Caco-2 (cell line): ENCODE results near the gene SCAF11. TPM values are rescaled to one million over a fixed set of nuclear protein-coding genes. Genes with fewer than 3 reads are reported as not detected.
A peak's percentile ranks its signal among the peaks of the same experiment; 100 is the strongest.

Source experiments
- BruUV-seq: library from RNA; stranded (reverse); fragments of 400-500 nt; replicated peaks from 2 replicates; lab custom pipeline; 2021; lab: Mats Ljungman, UMichigan
- CTCF ChIA-PET: fragments of 300-600 bp; sonication (Branson Sonifier 250); formaldehyde crosslinking; loops from one replicate; lab custom pipeline; 2022; ENCODE audit warnings: antibody characterized with exemption; lab: Charles Lee
- POLR2A ChIA-PET: fragments of 300-600 bp; sonication (Branson Sonifier 250); formaldehyde crosslinking; loops from one replicate; lab custom pipeline; 2022; ENCODE audit warnings: antibody characterized with exemption; lab: Charles Lee
- DNase-seq, 2 experiments: peaks; one replicate each; pipeline versions ENCODE4 v3.0.0 to v3.0.0-alpha.2; 2020 to 2022
- H3K27me3 ChIP-seq: replicated peaks from 2 replicates; pipeline ENCODE4 v1.6.0; 2011; ENCODE audit warnings: low read length; ENCODE audit not compliant: control insufficient read depth, insufficient read depth
- H3K36me3 ChIP-seq: 2 replicates; pipeline ENCODE4 v1.5.1; 2011; ENCODE audit warnings: low read length; ENCODE audit not compliant: control insufficient read depth, insufficient read depth
- H3K4me1 ChIP-seq: fragments of 250-450 bp; sonication (Bioruptor Pico); 2 replicates; pipeline ENCODE4 v1.5.1; 2020; ENCODE audit warnings: mild to moderate bottlenecking
- H3K4me3 ChIP-seq: 2 replicates; pipeline ENCODE4 v1.5.1; 2011; ENCODE audit warnings: low read depth, mild to moderate bottlenecking, control low read depth, low read length
- H3K9me3 ChIP-seq: fragments of 250-450 bp; sonication (Bioruptor Pico); 2 replicates; pipeline ENCODE4 v1.5.1; 2020; ENCODE audit warnings: mild to moderate bottlenecking, moderate library complexity
- H3K27ac Mint-ChIP-seq: one replicate; pipeline ENCODE4 v1.8.0; 2022; ENCODE audit warnings: mixed read lengths; ENCODE audit not compliant: unreplicated experiment
- H3K27me3 Mint-ChIP-seq: one replicate; pipeline ENCODE4 v1.8.0; 2022; ENCODE audit warnings: mixed read lengths; ENCODE audit not compliant: insufficient read depth, unreplicated experiment
- H3K36me3 Mint-ChIP-seq: one replicate; pipeline ENCODE4 v1.8.0; 2022; ENCODE audit warnings: mild to moderate bottlenecking, mixed read lengths; ENCODE audit not compliant: insufficient read depth, unreplicated experiment
- H3K4me1 Mint-ChIP-seq: one replicate; pipeline ENCODE4 v1.8.0; 2022; ENCODE audit warnings: low read depth, mixed read lengths; ENCODE audit not compliant: unreplicated experiment
- H3K4me3 Mint-ChIP-seq: one replicate; pipeline ENCODE4 v1.8.0; 2022; ENCODE audit warnings: mild to moderate bottlenecking, moderate library complexity, mixed read lengths; ENCODE audit not compliant: unreplicated experiment
- H3K9me3 Mint-ChIP-seq: one replicate; pipeline ENCODE4 v1.8.0; 2022; ENCODE audit warnings: mixed read lengths; ENCODE audit not compliant: unreplicated experiment
- intact Hi-C: fragments of 100-400 bp; cut with micrococcal nuclease; formaldehyde crosslinking; loops from one replicate; pipeline ENCODE4 v1.10.0; 2022; ENCODE audit not compliant: unreplicated experiment
- total RNA-seq: library from RNA; stranded (reverse); gene quantifications from 2 replicates; pipeline ENCODE4 v1.2.3, GENCODE V29; 2022
- TF ChIP-seq, protein P1 (sequence below), 2 experiments: fragments of 200-600 bp in 1 of 2; IDR thresholded peaks; 1 replicate in 1 of 2; 2 replicates in 1 of 2; pipeline versions ENCODE4 v1.5.1 to v1.8.0; 2011 to 2022; ENCODE audit warnings: antibody characterized with exemption in 1 of 2, control low read depth in 1 of 2, inconsistent platforms in 1 of 2, low read depth in 1 of 2, low read length in 1 of 2, mild to moderate bottlenecking in 1 of 2, moderate library complexity in 1 of 2; ENCODE audit not compliant: insufficient read depth in 1 of 2, severe bottlenecking in 1 of 2, unreplicated experiment in 1 of 2

Gene SCAF11
- total RNA-seq, 1 experiment from 2014 or later, result 292 TPM

DNA sequence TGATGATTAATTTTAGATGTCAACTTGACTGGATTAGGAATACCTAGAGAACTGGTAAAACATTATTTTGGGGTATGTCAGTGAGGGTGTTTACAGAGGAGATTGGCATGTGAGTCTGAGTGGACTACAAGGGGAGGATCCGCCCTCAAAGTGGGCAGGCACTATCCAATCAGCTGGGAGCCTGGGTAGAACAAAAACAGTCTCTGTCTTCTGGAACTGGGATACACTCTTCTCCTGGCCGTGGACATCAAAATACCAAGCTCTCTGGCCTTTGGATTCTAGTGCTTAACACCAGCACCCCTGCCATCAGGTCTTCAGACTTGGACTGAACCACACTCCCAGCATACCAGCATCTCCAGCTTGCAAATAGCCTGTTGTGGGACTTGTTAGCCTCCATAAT lies 4.4 kb upstream of the SCAF11 start:
- H3K9me3 ChIP-seq, result 0 out of 2 replicates have a peak, but pooled peaks cover 3% of the 10 kb centered on the region
- Mint-ChIP-seq H3K36me3 (peaks cover 25% of the 10 kb centered on the region), H3K4me1 (no peaks in the 10 kb centered on the region), H3K4me3 (no peak overlapping the region), H3K27me3 (no peaks in the 10 kb centered on the region), H3K27ac (no peak overlapping the region), H3K9me3 (peaks cover 7% of the 10 kb centered on the region)
- intact Hi-C loops, result loop anchor here (5.0 to 10.0 kb wide), 5 partner anchors 53 to 668 kb away; partner anchors contain the start of gene SLC38A2
- DNase-seq, result no peak
- TF ChIP-seq, protein P1, sequence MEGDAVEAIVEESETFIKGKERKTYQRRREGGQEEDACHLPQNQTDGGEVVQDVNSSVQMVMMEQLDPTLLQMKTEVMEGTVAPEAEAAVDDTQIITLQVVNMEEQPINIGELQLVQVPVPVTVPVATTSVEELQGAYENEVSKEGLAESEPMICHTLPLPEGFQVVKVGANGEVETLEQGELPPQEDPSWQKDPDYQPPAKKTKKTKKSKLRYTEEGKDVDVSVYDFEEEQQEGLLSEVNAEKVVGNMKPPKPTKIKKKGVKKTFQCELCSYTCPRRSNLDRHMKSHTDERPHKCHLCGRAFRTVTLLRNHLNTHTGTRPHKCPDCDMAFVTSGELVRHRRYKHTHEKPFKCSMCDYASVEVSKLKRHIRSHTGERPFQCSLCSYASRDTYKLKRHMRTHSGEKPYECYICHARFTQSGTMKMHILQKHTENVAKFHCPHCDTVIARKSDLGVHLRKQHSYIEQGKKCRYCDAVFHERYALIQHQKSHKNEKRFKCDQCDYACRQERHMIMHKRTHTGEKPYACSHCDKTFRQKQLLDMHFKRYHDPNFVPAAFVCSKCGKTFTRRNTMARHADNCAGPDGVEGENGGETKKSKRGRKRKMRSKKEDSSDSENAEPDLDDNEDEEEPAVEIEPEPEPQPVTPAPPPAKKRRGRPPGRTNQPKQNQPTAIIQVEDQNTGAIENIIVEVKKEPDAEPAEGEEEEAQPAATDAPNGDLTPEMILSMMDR (IDR thresholded peaks at IDR 0.05; ENCODE audit: insufficient read depth in 1 of 2, low read depth in 1 of 2, low read length in 1 of 2, severe bottlenecking in 1 of 2, unreplicated experiment in 1 of 2), result no peak
- no peak overlapping the region for H3K4me3 ChIP-seq
- ChIA-PET POLR2A (no interaction called here), CTCF (no interaction called here)
- no TSS peak for BruUV-seq
- H3K27me3 ChIP-seq, result no peaks in the 10 kb centered on the region
- H3K36me3 ChIP-seq, result no peaks in the 10 kb centered on the region
- peaks cover 6% of the 10 kb centered on the region; the same call in 1 of the 2 replicates for H3K4me1 ChIP-seq

DNA sequence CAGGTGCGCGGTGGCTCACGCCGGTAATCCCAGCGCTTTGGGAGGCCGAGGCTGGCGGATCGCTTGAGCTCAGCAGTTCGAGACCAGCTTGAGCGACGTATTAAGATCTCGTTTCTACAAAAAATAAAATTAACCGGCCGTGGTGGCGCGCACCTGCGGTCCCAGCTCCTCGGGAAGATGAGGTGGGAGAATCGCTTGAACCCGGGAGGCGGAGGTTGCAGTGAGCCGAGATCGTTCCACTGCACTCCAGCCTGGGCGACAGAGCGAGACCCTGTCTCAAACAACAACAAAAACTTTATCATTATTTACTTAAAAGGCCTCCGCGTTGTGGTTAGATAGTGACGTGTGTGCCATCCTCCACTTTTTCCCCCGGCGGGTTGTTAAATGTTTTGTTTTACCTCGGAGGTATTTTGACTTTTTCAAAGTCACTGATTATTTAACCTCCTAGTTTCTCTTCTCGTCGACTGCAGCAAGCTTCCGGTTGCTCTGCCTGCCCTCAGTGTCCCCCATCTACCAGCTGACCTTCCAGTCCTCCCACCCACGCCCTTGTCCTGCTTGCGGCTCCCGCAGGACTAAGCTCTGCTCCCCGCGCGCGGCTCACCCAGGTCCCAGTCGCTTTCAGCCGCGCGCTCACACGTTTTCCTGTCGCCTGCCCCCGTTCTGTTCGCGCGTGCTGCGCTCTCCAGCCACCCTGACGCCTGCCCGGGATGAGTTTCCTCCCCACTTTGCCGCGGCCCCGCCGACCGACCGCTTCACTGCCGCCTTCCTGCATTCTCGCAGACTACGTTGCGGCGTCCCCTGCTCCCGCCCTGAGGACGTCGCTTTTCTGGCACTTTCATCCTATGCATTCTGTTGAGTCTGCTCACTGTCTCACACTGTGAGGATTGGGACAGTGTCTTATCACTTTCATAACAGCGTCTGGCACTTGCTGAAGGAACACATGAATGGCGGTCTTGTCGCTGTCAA lies 1.2 kb upstream of the SCAF11 start:
- CTCF ChIA-PET, result interaction anchor here (0.6 to 2.8 kb wide), 6 partner anchors 52 to 776 kb away, joined by 3 to 13 read pairs (median 6); no protein-coding TSS in a partner anchor
- POLR2A ChIA-PET, result interaction anchor here (0.6 to 1.1 kb wide), 5 partner anchors 9 to 166 kb away, joined by 3 to 5 read pairs (median 3); no protein-coding TSS in a partner anchor
- H3K4me3 ChIP-seq, result peak overlapping the region; percentile 86
- no peaks in the 10 kb centered on the region for H3K27me3 ChIP-seq
- peaks cover 23% of the 10 kb centered on the region for H3K4me1 ChIP-seq
- H3K4me3 Mint-ChIP-seq, result peak overlapping the region; percentile 90
- no peaks in the 10 kb centered on the region for H3K9me3 Mint-ChIP-seq
- intact Hi-C loops, result loop anchor here (2.0 to 10.0 kb wide), 8 partner anchors 56 to 671 kb away; partner anchors contain the start of genes ARID2, SLC38A1 and SLC38A2
- H3K27ac Mint-ChIP-seq, result peak overlapping the region; percentile 88
- TSS peak; percentile 89 for BruUV-seq
- TF ChIP-seq, protein P1 (IDR thresholded peaks at IDR 0.05; ENCODE audit: insufficient read depth in 1 of 2, low read depth in 1 of 2, low read length in 1 of 2, severe bottlenecking in 1 of 2, unreplicated experiment in 1 of 2), result no peak
- peak; percentile 86 to 90 for DNase-seq
- 0 out of 2 replicates have a peak, but pooled peaks cover 1% of the 10 kb centered on the region for H3K36me3 ChIP-seq
- no peaks in the 10 kb centered on the region for H3K9me3 ChIP-seq
- peaks cover 15% of the 10 kb centered on the region for H3K4me1 Mint-ChIP-seq
- H3K36me3 Mint-ChIP-seq, result peaks cover 45% of the 10 kb centered on the region
- no peaks in the 10 kb centered on the region for H3K27me3 Mint-ChIP-seq
